ENCODE data around the gene CAMK2N1. TPM values are rescaled to one million over a fixed set of nuclear protein-coding genes. Genes with fewer than 3 reads are reported as not detected.

The CAMK2N1 gene
- total and polyA plus RNA-seq, 2 of the 13 experiments (the other 11 are each of a cell fraction or from before 2014, with no cell fraction given) = 38.0 to 38.6 TPM

- intact Hi-C loops (cut with micrococcal nuclease; ENCODE audit: unreplicated experiment) = no loop called here
- H3K4me3 ChIP-seq (replicated peaks in 1 of 3; ENCODE audit: insufficient read depth in 1 of 3, low read depth in 2 of 3, low read length in 3 of 3) = peak overlapping the region; percentile 74 to 96 (median 89)
These were observed 21.2 kb upstream of the CAMK2N1 start for GRCh38 chr1:20507248-20507563.

More at GRCh38 chr1:20507248-20507563, 21.2 kb upstream of the CAMK2N1 start:
- peaks cover 4 to 15% of the 10 kb centered on the region in 2 experiments; a peak in 4 of 5 replicates for H3K36me3 ChIP-seq (replicated peaks in 1 of 2; ENCODE audit: control insufficient read depth in 1 of 2, insufficient read depth in 2 of 2, low read length in 2 of 2)
- peaks cover 21% of the 10 kb centered on the region for H3K4me1 ChIP-seq (ENCODE audit: insufficient read depth, low read length)
- H3K79me2 ChIP-seq (ENCODE audit: insufficient read depth, low read length) = peaks cover 35% of the 10 kb centered on the region
- no TSS peak for BruUV-seq (replicated peaks)
- peak overlapping the region; percentile 71 for H3K27ac ChIP-seq (ENCODE audit: extremely low read length, insufficient read depth, low read length)
- peak overlapping the region; percentile 86 for H3K9ac ChIP-seq (ENCODE audit: insufficient read depth, low read depth, low read length)
- FAIRE-seq (no peak), ATAC-seq (peak; percentile 50), DNase-seq (ENCODE audit: low spot score) (no peak)
- H3K9me3 ChIP-seq (ENCODE audit: low read length) = no peaks in the 10 kb centered on the region
- peaks cover 0 to 9% of the 10 kb centered on the region in 2 experiments; a peak in 3 of 5 replicates for H3K27me3 ChIP-seq (ENCODE audit: control insufficient read depth in 1 of 2, insufficient read depth in 2 of 2, low read length in 2 of 2)
- in situ Hi-C loops (cut with HindIII; ENCODE audit: extremely low pct_ligation_motif_present, low pct_unique_long_range_greater_than_20kb) = no loop called here
- H4K20me1 ChIP-seq (ENCODE audit: insufficient read depth, low read length) = no peaks in the 10 kb centered on the region
- no peak overlapping the region for H2AFZ ChIP-seq (ENCODE audit: low read length)
- POLR2A ChIA-PET = interaction anchor here (1.0 to 2.1 kb wide), 6 partner anchors 14 to 127 kb away, joined by 3 to 12 read pairs (median 6); partner anchors contain the start of genes CAMK2N1 and FAM43B
- peak overlapping the region; percentile 87 for H3K4me2 ChIP-seq (ENCODE audit: low read depth, low read length)
- 9% methylated on average over 5 of the region's 5 CpGs for WGBS (ENCODE audit: low lambda C conversion rate)
- TF ChIP-seq ZBTB3 (CRISPR knock-in tag; IDR thresholded peaks at IDR 0.05; ENCODE audit: borderline replicate concordance, low read depth) = no peak
- TF ChIP-seq MIXL1 (CRISPR knock-in tag; IDR thresholded peaks at IDR 0.05) = no peak
- no peak for TF ChIP-seq GATAD1 (CRISPR knock-in tag; IDR thresholded peaks at IDR 0.05)
- no peak for TF ChIP-seq SRSF1 (optimal IDR thresholded peaks at IDR 0.05; ENCODE audit: low read depth, low read length)
- TF ChIP-seq CREB3 (CRISPR knock-in tag; IDR thresholded peaks at IDR 0.05) = no peak
- TF ChIP-seq RNF219 (CRISPR knock-in tag; IDR thresholded peaks at IDR 0.05) = no peak
- TF ChIP-seq THYN1 (CRISPR knock-in tag; IDR thresholded peaks at IDR 0.05; ENCODE audit: borderline replicate concordance, low read depth) = no peak
- no peak for TF ChIP-seq ZNF558 (CRISPR knock-in tag; IDR thresholded peaks at IDR 0.05; ENCODE audit: borderline replicate concordance)
- TF ChIP-seq UBTF (CRISPR knock-in tag; IDR thresholded peaks at IDR 0.05) = no peak
- CTCF ChIA-PET (ENCODE audit: low intra/inter-chr PET ratio, low total read pairs) = no interaction called here
